ENCODE data around the gene F2.

F2 gene

DNA sequence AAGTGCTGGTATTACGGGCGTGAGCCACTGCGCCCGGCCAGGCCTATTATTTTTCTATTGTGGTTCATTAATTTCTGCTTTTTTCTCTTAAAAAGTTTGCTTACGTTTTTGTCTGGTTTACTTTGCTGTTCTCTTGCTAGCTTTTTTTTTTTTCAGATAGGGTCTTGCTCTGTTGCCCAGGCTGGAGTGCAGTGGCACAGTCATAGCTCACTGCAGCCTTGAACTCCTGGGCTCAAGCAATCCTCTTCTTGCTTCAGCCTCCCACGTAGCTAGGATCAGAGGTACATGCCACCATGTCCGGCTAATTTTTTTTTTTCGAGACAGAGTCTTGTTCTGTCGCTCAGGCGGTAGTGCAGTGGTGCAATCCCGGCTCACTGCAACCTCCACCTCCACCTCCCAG, 18.7 kb downstream of the F2 start:
- in situ Hi-C loops (cut with MboI; ENCODE audit: low sequenced_read_pairs): no loop called here

DNA sequence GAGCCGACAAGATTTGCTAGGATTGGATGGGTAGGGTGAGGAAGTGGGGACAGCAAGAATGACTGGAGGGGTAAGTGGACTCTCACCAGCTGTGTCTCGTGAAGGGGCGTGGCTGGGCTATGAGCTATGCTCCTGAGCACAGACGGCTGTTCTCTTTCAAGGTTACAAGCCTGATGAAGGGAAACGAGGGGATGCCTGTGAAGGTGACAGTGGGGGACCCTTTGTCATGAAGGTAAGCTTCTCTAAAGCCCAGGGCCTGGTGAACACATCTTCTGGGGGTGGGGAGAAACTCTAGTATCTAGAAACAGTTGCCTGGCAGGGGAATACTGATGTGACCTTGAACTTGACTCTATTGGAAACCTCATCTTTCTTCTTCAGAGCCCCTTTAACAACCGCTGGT, 19.9 kb downstream of the F2 start:
- in situ Hi-C loops (cut with MboI; ENCODE audit: low sequenced_read_pairs): no loop called here

DNA sequence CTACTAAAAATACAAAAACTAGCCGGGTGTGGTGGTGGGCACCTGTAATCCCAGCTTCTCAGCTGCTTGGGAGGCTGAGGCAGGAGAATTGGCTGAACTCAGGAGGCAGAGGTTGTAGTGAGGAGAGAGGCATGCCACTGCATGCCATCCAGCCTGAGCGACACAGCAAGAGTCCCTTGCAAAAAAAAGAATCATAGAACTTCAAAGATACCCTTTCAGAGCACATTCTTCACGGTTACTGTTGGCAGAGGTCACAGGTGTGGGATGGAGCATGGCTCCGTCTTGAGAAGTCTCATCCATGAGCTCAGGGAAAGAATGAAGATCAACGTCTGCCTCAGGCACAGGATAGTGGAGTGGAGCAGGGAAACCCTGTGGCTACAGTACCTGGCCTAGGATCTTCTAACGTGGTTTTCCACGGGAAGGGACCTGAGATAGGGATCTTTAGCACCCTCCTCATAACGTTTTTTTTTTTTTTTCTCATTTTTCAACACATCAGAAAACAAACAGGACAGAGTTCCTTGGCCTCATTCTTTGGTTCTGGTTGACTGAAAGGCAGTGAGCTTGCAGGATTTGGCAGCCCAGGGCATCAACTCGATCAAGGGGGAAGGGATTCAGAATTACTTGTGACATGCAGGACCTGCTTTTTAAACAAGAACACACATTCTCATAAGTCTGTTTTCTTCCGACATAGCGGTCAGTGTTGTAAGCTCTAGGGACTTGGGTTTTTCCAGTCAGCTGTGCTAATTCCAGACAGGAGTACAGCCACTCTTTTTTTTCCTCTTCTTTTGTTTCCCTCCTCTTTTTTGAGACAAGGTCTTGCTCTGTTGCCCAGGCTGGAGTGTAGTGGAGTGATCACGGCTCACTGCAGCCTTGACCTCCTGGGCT, 22.8 kb downstream of the F2 start:
- in situ Hi-C loops (cut with MboI; ENCODE audit: low sequenced_read_pairs): no loop called here

DNA sequence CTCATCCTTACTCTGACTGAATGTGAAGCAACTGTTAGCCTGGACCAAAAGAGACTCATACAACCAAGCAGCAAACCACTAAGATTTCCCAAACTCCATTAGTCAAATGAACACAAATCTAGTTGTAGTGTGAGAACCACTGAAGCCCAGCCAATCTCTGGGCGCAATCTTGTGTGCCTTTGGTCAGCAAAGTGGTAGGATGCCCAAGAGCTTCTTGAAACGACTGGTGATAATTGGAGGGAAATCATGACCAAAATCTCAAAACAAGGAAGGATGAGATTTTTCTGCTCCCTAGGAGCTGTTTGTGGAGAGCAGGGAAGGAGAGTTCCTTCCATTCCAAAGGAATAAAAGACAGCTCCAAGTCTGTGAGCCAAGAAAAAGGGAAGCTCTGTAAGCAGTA, 24.0 kb downstream of the F2 start:
- in situ Hi-C loops (cut with MboI; ENCODE audit: low sequenced_read_pairs): no loop called here

DNA sequence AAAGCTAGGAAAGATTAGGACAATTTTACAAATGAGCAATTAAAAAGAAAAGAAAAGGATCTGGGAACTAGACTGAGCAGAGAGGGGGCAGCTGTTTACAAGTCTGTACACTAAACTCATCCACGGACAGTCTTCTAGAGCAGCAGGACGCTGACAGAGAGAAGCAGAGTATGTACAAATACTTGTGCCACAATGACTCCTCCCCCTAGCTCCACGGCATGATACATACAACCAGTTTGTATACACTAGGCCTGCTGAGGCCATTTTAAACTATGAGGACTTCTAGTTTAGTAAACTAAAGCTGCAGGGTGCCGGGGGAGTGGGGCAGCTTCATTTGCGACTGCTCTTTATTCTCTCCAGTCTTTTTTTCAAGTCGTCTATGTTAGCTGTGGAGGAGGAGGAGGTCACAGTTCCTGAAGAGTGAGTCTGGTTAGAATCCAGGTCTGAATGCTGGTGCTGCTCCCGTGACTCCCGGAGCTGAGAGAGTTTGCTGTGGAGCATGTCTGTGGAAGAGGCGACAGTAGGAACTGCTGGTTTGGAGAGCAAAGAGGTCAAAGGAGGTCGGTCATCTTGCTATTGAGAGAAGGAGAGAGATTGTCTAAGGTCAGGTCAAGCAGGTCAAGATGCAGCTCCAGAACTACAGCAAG, 24.8 kb downstream of the F2 start:
- in situ Hi-C loops (cut with MboI; ENCODE audit: low sequenced_read_pairs): no loop called here

DNA sequence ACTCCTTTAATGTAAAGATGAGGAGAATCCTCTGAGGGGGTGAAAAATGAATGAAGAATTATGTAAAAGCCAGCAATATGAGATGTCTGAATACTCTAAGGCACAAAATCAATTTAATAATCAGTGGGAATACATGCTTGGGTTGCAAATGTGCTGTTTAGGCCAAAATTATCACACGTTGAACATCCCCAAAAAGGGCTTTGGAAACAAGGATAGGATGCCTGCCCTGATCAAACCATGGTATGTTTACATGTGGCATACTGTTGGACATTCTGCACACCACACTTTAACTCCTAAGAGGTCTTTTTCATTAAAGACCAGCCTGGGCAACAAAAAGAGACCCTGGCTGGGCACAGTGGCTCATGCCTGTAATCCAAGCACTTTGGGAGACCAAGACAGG, 26.3 kb downstream of the F2 start:
- in situ Hi-C loops (cut with MboI; ENCODE audit: low sequenced_read_pairs): no loop called here

DNA sequence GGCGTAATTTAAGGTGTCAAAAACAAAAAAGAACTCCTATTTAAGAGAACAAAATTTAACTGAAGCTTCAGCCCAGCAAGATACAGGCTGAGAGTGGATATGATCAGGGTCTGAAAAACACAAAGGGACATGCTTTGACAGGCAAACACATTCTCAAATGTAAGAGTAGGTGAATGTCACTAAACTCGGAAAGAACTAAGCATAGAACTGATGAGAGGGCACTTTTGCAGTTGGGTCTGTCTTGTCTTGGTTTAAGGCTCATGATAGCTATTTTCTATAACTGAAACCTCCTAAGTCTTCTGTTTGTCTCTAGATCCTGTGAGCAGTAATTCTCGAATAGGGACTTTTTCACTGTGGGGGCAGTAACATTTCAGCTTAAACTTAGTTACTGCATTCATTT, 27.0 kb downstream of the F2 start:
- in situ Hi-C loops (cut with MboI; ENCODE audit: low sequenced_read_pairs): no loop called here

DNA sequence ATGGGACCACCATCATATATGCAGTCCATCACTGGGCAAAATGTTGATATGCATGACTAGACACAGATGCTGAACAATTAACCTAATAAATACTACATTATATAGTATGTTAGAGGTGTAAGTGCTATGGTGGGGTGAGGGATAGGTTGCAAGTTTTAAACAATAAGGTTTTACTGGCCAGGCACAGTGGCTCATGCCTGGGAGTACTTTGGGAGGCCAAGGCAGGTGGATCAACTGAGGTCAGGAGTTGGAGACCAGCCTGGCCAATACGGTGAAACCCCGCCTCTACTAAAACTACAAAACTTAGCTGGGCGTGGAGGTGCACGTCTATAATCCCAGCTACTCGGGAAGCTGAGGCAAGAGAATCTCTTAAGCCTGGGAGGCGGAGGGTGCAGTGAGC, 28.1 kb downstream of the F2 start:
- in situ Hi-C loops (cut with MboI; ENCODE audit: low sequenced_read_pairs): no loop called here

DNA sequence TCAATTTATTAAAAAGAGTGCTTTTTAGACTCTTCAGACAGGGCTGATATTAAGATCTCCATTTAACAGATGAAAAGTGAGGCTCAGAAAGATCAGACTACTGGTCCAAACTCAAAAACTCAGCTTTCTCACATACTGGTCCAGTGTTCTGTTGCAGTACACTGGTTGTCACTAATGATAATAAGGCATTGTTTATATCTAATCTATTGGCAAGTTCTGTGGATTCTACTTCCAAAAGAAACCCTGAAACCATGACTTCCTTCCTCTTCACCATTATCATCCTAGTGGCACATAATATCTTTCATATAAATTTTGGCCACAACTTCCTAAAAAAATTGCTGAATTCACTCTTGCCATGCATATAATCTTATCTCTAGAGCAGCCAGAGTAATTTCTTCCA, 36.9 kb downstream of the F2 start:
- in situ Hi-C loops (cut with MboI; ENCODE audit: low sequenced_read_pairs): no loop called here

DNA sequence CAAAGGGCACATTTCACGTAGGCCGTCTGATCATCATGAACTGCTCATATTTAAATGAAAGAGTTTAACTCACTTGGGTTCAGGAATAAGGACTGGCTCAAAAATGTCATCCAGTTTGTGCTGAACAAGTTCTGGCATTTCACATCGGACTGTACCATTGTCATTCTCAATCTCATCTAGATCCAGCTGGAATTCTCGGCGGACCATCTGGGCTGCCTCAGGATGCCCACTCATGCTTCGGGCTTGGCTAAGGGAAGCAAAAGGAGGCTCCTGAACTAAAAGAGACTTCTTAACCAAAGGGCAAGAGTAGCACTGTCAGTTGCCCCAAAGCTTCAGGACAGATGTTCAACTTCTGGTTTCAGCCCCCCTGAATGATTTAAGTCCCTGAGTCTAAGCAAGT, 40.2 kb downstream of the F2 start:
- in situ Hi-C loops (cut with MboI; ENCODE audit: low sequenced_read_pairs): no loop called here

DNA sequence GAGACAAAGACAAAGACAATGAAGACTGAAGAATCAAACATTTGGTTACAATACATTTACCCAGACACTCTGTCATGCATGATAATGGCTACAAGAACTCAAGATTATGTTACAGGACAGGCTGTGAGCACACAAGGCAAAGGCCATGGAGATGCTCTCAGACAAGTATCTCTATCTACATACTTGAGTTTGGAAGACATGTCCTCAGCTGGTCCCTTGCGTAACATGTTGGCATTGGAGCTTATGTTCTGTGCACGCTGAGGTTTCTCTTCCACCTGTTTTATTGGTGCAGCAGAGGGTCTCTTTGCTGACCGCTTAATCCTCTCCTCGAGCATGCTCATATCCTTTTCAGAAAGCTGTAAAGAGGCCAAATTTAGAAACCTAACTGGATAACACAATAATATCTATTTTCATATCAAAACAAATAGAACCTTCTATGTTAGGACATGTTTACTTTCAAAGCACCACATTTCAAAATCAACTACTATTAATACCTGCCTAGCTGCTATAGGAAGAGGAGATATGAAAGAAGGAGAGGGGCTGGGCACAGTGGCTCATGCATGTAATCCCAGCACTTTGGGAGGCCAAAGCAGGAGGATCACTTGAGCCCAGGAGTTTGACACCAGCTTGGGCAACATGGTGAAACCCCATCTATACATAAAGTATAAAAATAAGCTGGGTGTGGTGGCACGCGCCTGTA, 41.6 kb downstream of the F2 start:
- in situ Hi-C loops (cut with MboI; ENCODE audit: low sequenced_read_pairs): no loop called here

DNA sequence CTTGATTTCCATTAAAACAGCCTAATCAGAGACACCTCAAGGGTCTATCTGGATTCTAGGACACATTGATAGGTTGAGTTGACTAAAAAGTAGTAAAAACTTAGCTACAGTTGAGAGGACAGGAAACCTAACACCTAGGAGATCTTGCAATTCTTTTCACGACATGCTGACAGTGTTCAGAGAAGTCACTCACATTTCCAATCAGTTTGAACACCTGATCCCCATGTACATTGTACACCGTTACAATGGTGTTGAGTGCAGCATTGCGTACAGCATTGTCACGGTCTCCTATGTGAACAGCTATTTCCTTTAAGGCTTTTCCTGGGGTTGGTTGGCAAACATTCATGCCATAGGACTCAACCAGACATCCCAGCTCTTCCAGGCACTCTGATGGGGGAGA, 42.8 kb downstream of the F2 start:
- in situ Hi-C loops (cut with MboI; ENCODE audit: low sequenced_read_pairs): no loop called here

DNA sequence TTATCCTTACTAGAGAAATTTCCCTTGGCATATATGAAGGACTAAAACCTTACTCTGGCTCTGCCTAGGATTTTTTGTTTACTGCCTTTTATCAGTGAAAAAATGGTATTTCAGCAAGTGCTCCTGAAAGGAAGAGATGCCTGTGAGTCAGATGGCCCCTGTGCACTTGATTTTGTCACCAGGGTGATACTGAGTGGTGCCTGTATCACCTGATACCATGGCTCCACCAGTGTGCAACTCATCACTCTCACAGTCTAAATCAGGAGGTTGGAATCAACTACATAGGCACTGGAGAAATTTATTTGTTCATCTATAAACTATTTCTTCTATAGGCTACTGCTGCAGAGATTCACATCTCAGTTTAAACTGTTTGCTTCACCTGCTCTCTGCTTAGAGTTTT, 43.2 kb downstream of the F2 start:
- in situ Hi-C loops (cut with MboI; ENCODE audit: low sequenced_read_pairs): no loop called here

DNA sequence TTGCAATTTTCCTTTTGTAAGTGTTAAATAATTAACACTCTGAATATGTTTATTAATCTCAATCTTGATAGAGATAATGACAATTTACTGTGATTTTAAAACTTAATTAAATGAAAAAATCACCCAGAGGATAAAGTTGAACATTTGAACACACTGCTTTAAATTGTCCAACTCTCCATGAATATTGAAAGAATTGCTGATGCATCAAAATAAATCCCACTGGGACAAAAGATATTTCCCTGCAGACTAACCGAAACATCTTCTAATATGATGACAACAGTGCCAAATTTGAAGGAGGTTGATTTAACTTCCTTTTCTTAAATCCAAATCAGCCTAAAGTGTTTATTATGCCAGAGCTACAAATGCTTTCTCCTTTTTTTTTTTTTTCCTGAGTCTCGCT, 47.6 kb downstream of the F2 start:
- in situ Hi-C loops (cut with MboI; ENCODE audit: low sequenced_read_pairs): no loop called here

DNA sequence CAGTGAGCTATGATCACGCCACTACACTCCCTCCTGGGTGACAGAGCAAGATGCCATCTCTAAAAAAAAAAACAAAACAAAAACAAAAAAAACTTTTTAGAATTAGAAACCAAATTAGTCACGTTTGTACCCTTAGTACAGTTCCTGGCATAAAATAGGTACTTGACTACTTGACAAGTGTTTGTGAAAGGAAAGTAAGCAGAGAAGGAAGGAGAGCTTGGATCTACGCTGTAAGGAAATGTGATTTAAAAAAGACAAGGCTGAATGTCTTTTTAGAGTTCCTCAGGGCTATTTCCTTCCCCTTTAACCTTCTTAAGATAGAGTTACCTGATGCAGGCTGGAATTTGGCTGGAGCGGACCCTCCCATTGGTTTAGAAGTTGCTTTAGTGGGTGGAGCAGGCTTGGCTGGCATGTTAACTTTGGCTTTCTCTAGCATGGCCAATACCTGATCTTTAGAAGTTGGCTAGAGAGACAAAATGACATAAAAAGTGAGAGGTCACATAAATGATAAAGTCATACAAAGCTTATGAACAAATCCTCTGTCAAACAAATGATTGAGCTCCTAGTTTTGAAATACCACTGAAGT, 50.7 kb downstream of the F2 start:
- in situ Hi-C loops (cut with MboI; ENCODE audit: low sequenced_read_pairs): no loop called here

DNA sequence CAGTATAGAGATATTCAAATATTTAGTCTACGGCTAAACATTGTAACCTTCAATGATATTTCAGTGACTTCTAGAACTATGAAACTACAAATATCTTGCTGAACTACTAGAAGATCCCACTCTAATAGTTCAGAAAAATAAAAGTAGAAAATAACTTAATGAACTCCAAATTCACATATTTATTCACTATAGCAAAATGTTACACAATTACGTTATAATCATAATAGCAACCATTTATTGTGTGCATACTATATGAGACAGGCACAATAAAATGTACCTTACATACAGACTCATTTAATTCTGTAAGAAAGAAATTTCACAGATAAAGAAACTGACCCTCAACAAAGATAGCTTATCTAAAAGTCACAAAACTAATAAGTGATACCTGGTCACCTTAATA, 57.9 kb downstream of the F2 start:
- in situ Hi-C loops (cut with MboI; ENCODE audit: low sequenced_read_pairs): no loop called here

DNA sequence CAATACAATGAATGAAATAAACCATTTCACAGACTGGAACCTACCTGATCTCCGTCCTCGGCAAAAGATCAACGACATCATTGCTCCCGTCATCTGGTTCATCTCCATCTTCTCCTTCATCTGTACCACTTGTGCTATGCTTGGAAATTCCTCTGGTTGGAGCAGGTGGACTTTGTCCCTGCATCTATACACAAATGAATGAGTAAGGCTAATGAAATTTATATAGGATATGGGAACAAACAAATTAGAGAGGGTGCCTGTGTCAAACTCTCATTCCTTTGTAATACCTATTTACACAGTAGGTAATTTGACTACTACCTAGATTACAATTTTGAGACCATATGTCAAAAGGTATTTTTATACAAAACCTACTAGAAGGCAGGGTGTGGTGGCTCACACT, 59.4 kb downstream of the F2 start:
- in situ Hi-C loops (cut with MboI; ENCODE audit: low sequenced_read_pairs): no loop called here

All from HL-60/S4 treated with phorbol 12-myristate 13-acetate at 8.2 ng/mL for 4 days and 3 days (cell line).